ENCODE measurements around the gene ARHGEF12. TPM values are rescaled to one million over a fixed set of nuclear protein-coding genes. Genes with fewer than 3 reads are reported as not detected.

ARHGEF12 gene
- total RNA-seq, 2 donors from 2014 or later = 46.5 to 71.1 TPM

- 74 to 87% methylated on average over 3 of the region's 3 CpGs for WGBS, 2 donors
- Histone ChIP-seq H3K27ac (no peak overlapping the region), H3K4me1 (no peaks in the 10 kb centered on the region), H3K4me3 (no peak overlapping the region), H3K9me3 (no peaks in the 10 kb centered on the region), H3K27me3 (no peaks in the 10 kb centered on the region), H3K36me3 (replicated peaks in 1 of 2; ENCODE audit: insufficient read depth in 1 of 2, low read depth in 2 of 2) (peaks cover 0 to 3% of the 10 kb centered on the region in 2 donors)
- no peak for TF ChIP-seq CTCF (IDR thresholded peaks at IDR 0.05)
- intact Hi-C loops (cut with DNase I) = no loop called here
- no peak for ATAC-seq
- no peak for DNase-seq
Measured at GRCh38 chr11:120424970-120425332, 88.7 kb downstream of the ARHGEF12 start.

- DNase-seq (no peak), ATAC-seq (no peak)
- WGBS, 2 donors = 84 to 89% methylated on average over 3 of the region's 3 CpGs
- Histone ChIP-seq H3K4me1 (no peaks in the 10 kb centered on the region), H3K27ac (no peak overlapping the region), H3K9me3 (no peaks in the 10 kb centered on the region), H3K27me3 (no peaks in the 10 kb centered on the region), H3K36me3 (replicated peaks in 1 of 2; ENCODE audit: insufficient read depth in 1 of 2, low read depth in 2 of 2) (peaks cover 0 to 3% of the 10 kb centered on the region in 2 donors), H3K4me3 (no peak overlapping the region)
- intact Hi-C loops (cut with DNase I) = no loop called here
- TF ChIP-seq CTCF (IDR thresholded peaks at IDR 0.05) (no peak), POLR2A (IDR thresholded peaks at IDR 0.05) (no peak)
Measured at GRCh38 chr11:120425527-120425926, 89.3 kb downstream of the ARHGEF12 start.

- Histone ChIP-seq H3K36me3 (replicated peaks in 1 of 2; ENCODE audit: insufficient read depth in 1 of 2, low read depth in 2 of 2) (peaks cover 0 to 3% of the 10 kb centered on the region in 2 donors), H3K27ac (no peak overlapping the region), H3K27me3 (no peaks in the 10 kb centered on the region), H3K4me1 (peaks cover 5% of the 10 kb centered on the region), H3K9me3 (no peaks in the 10 kb centered on the region), H3K4me3 (no peak overlapping the region)
- intact Hi-C loops (cut with DNase I) = no loop called here
- ATAC-seq = no peak
- TF ChIP-seq POLR2A (IDR thresholded peaks at IDR 0.05) (no peak), CTCF (IDR thresholded peaks at IDR 0.05) (no peak)
- no peak for DNase-seq
Measured at GRCh38 chr11:120430146-120430545, 93.9 kb downstream of the ARHGEF12 start.

- ATAC-seq (no peak), DNase-seq (no peak)
- Histone ChIP-seq H3K4me1 (peaks cover 5% of the 10 kb centered on the region), H3K9me3 (no peaks in the 10 kb centered on the region), H3K4me3 (no peak overlapping the region), H3K27ac (peak overlapping the region in 2 of 4 donors; percentile 6 to 68), H3K27me3 (no peaks in the 10 kb centered on the region), H3K36me3 (replicated peaks in 1 of 2; ENCODE audit: insufficient read depth in 1 of 2, low read depth in 2 of 2) (peaks cover 0 to 3% of the 10 kb centered on the region in 2 donors)
- intact Hi-C loops (cut with DNase I) = no loop called here
- TF ChIP-seq POLR2A (IDR thresholded peaks at IDR 0.05) (no peak), CTCF (IDR thresholded peaks at IDR 0.05) (peak in 1 of 7 experiments; percentile 17)
- 92 to 95% methylated on average over 3 of the region's 3 CpGs for WGBS, 2 donors
Measured at GRCh38 chr11:120431633-120432032, 95.4 kb downstream of the ARHGEF12 start.
